ENCODE results near the gene TLN1.
A peak's percentile ranks its signal among the peaks of the same experiment; 100 is the strongest.

The TLN1 gene

DNA sequence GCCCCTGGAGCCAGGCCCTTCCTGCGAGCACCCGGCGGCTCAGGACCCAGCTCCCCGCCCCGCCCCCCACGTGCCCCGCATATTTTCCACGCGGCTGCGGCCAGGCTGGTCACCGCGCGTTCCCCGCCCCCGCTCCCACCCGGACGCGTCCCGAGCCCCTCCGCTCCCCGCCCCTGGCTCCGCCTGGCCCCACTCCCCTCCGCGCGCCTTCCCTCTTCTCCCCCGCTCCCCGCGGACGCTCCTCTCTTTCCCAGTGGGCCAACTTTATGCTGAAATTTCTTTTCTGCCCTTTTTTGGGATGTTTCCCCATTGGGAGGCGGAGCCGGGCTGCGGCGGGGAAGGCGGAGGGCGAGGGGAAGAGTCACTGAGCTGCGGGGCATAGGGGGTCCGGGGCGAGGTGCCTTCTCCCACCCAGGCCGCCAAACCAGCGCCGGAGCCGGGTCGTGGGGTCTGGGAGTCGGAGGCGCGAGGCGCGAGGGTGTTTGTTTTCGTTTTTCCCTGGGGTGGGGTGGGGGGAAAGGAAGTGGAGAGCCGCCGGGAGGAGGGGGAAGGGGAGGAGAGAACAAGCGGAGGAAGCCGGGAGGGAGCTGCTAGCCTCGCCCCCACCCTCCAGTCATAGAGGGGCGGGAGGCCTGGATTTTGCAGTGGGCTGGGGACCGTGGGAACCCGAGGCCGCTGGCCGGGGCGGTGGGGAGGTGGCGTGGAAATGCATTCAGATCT lies 41.2 kb downstream of the TLN1 start:
- H3K79me2 ChIP-seq, result no peaks in the 10 kb centered on the region
- H3K4me3 ChIP-seq (ENCODE audit: low read depth, low read length), result peak overlapping the region; percentile 78
- peaks cover 8% of the 10 kb centered on the region for H3K4me1 ChIP-seq
- no peaks in the 10 kb centered on the region for H3K36me3 ChIP-seq (ENCODE audit: control insufficient read depth, insufficient read depth, low read length)
- peak overlapping the region; percentile 80 for H3K9ac ChIP-seq
- H3K4me2 ChIP-seq (ENCODE audit: low read length), result peak overlapping the region; percentile 99
- TF ChIP-seq, protein P1, sequence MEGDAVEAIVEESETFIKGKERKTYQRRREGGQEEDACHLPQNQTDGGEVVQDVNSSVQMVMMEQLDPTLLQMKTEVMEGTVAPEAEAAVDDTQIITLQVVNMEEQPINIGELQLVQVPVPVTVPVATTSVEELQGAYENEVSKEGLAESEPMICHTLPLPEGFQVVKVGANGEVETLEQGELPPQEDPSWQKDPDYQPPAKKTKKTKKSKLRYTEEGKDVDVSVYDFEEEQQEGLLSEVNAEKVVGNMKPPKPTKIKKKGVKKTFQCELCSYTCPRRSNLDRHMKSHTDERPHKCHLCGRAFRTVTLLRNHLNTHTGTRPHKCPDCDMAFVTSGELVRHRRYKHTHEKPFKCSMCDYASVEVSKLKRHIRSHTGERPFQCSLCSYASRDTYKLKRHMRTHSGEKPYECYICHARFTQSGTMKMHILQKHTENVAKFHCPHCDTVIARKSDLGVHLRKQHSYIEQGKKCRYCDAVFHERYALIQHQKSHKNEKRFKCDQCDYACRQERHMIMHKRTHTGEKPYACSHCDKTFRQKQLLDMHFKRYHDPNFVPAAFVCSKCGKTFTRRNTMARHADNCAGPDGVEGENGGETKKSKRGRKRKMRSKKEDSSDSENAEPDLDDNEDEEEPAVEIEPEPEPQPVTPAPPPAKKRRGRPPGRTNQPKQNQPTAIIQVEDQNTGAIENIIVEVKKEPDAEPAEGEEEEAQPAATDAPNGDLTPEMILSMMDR (IDR thresholded peaks at IDR 0.05), result no peak
- peak overlapping the region; percentile 94 for H2AFZ ChIP-seq
- no peaks in the 10 kb centered on the region for H3K9me3 ChIP-seq (ENCODE audit: control insufficient read depth, low read length)
- peak overlapping the region; percentile 69 for H3K27ac ChIP-seq
- H3K27me3 ChIP-seq (ENCODE audit: control insufficient read depth, insufficient read depth, low read length), result no peaks in the 10 kb centered on the region

DNA sequence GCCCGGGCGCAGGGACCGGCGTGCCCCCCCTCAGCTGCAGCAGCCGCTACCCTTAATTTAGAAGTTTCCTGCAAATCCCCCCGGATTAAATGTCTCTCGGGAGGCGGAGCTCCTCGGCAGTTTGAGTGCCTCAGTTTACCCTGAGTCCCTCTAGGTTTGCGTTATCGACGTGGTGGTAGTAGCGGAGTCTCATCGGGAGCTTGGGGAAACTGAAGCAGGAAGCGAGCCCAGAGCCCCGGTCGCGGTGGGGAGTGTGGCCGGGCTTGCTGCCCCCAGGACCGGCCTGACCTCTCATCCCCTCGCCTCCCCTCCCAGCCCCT lies 41.7 kb downstream of the TLN1 start:
- peak overlapping the region; percentile 78 for H3K4me3 ChIP-seq (ENCODE audit: low read depth, low read length)
- peak overlapping the region; percentile 94 for H2AFZ ChIP-seq
- TF ChIP-seq, protein P1 (IDR thresholded peaks at IDR 0.05), result no peak
- peaks cover 8% of the 10 kb centered on the region for H3K4me1 ChIP-seq
- no peak overlapping the region for H3K9ac ChIP-seq
- no peaks in the 10 kb centered on the region for H3K36me3 ChIP-seq (ENCODE audit: control insufficient read depth, insufficient read depth, low read length)
- peak overlapping the region; percentile 99 for H3K4me2 ChIP-seq (ENCODE audit: low read length)
- no peak overlapping the region for H3K27ac ChIP-seq
- no peaks in the 10 kb centered on the region for H3K9me3 ChIP-seq (ENCODE audit: control insufficient read depth, low read length)
- no peaks in the 10 kb centered on the region for H3K79me2 ChIP-seq
- no peaks in the 10 kb centered on the region for H3K27me3 ChIP-seq (ENCODE audit: control insufficient read depth, insufficient read depth, low read length)

DNA sequence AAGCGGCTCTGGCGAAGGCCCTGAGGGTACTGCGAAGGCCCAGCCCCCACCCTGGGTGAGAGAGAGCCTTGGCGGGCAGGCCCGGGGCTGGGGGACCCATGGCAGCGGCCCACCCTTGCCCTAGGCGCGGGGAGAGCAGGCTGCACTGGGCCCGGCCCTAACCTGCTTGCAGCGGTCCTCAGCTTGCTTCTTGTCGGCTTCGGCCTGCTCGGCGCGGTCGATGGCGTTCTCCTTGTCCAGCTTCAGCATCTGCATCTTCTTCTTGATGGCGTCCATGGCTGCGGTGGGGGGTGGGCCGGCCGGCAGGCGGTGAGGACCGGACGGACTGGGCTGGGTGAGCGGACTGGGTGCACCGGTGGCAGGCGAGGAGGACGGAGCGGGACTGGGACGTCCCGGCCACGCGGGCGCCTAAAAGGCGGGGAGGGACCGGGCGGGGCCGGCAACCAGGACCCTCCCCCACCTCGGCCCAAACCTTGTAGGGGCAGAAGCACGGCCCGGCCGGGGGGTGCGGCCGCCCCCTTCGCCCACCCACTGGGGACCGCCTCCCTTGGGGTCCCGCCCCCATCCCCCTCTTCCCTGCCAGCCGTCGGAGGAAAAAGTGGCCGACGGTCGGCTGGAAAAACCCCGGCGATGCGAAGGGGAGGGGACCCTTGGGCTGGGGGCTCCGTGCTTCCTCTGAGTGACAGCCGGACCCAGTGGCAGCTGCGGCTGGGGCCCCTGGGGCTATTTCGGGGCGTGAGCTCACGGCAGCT lies 42.3 kb downstream of the TLN1 start, which contains the start of gene TPM2:
Gene TPM2, minus strand, starts transcription at position 384 of the 752 bp plus-strand sequence. Its CDS starts 108 bp downstream, at position 276.
- Histone ChIP-seq H3K27ac (peak within 1 kb of the TSS; percentile 69), H3K9ac (peak within 1 kb of the TSS; percentile 80), H3K4me2 (ENCODE audit: low read length) (peak within 1 kb of the TSS; percentile 99), H3K4me3 (ENCODE audit: low read depth, low read length) (peak within 1 kb of the TSS; percentile 78), H3K36me3 (ENCODE audit: control insufficient read depth, insufficient read depth, low read length) (no peaks in the 10 kb centered on the region), H3K4me1 (peaks cover 8% of the 10 kb centered on the region), H3K27me3 (ENCODE audit: control insufficient read depth, insufficient read depth, low read length) (no peaks in the 10 kb centered on the region), H3K9me3 (ENCODE audit: control insufficient read depth, low read length) (no peaks in the 10 kb centered on the region), H3K79me2 (no peaks in the 10 kb centered on the region), H2AFZ (peak within 1 kb of the TSS; percentile 94)
- TF ChIP-seq, protein P1 (IDR thresholded peaks at IDR 0.05), result no peak

DNA sequence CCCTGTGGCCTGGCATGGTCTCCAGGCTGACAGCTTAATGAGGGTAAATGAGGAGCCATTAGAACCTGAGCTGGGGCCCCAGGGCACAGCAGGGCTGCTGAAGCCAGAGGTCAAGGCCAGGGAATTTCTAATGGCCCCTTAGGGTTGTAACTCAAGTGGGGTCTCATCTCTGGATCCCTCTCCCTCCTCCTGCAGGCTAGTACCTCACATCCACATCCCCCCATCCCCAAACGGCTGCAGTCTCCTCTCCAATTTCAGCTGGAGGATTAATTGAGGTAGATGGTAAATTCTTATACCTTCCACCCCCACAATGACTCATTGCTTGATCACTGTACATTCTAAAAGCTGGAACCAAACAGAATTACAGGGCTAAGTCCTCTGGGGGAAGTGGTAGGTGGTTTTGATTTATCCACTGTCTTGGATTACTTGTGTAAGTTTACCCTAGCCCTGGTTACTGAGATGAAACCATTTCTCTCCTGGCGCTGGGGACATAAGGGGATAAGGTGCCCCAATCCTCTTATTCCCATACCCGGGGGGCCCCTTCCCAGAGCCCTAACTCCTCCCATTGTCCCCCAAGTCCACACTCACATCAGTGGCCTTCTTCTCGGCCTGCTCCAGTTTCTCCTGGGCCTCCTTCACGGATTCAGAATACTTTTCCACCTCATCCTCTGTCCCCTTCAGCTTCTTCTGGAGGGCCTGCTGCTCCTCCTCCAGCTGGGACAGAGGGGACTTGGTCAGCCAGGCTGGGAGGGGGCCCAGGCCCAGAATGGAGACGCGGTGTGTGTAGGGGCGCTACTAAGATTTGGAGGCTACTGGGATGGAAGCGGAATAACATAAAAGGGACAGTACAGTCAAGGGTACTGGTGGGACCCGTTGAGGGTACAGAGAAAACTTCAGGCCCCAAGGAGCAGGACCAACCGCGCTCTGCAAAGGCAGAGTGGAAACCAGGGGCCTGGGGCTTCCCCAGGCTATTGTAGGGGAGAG lies 43.1 kb downstream of the TLN1 start:
- H3K9ac ChIP-seq, result no peak overlapping the region
- peak overlapping the region; percentile 14 for H3K4me3 ChIP-seq (ENCODE audit: low read depth, low read length)
- H3K4me2 ChIP-seq (ENCODE audit: low read length), result no peak overlapping the region
- no peaks in the 10 kb centered on the region for H3K36me3 ChIP-seq (ENCODE audit: control insufficient read depth, insufficient read depth, low read length)
- TF ChIP-seq, protein P1 (IDR thresholded peaks at IDR 0.05), result no peak
- H3K79me2 ChIP-seq, result no peaks in the 10 kb centered on the region
- no peak overlapping the region for H2AFZ ChIP-seq
- peaks cover 8% of the 10 kb centered on the region for H3K4me1 ChIP-seq
- H3K27me3 ChIP-seq (ENCODE audit: control insufficient read depth, insufficient read depth, low read length), result no peaks in the 10 kb centered on the region
- H3K27ac ChIP-seq, result no peak overlapping the region
- no peaks in the 10 kb centered on the region for H3K9me3 ChIP-seq (ENCODE audit: control insufficient read depth, low read length)
